Measurements from ENCODE around the gene NSFL1C. TPM values are rescaled to one million over a fixed set of nuclear protein-coding genes. Genes with fewer than 3 reads are reported as not detected.

Gene NSFL1C
- total RNA-seq, 6 experiments from 2014 or later = 40.8 to 53.5 (median 43.4) TPM

GRCh38 chr20:1392693-1393506, 73.7 kb downstream of the NSFL1C start, which contains the start of gene FKBP1A:
TSS of gene FKBP1A (minus strand) at chr20:1393054. CDS start at chr20:1392998, 56 bp downstream.
- H3K4me3 ChIP-seq = peak within 1 kb of the TSS; percentile 78 to 87 (median 79)
- DNase-seq (peak; percentile 93 to 94 (median 93)), ATAC-seq (peak; percentile 95 to 98 (median 97))
- no peaks in the 10 kb centered on the region for H3K9me3 ChIP-seq
- intact Hi-C loops (cut with DNase I) = loop anchor here in 1 of 2 donors (5.0 kb wide), 1 partner anchor 66 kb away; the partner anchor contains the start of gene SDCBP2
- H3K27me3 ChIP-seq = no peaks in the 10 kb centered on the region
- no peaks in the 10 kb centered on the region for H3K36me3 ChIP-seq
- TF ChIP-seq POLR2A (IDR thresholded peaks at IDR 0.05) (peak; percentile 97), CTCF (IDR thresholded peaks at IDR 0.05) (peak; percentile 16 to 41 (median 27))
- 3% methylated on average over 8 of the region's 79 CpGs for WGBS (ENCODE audit: insufficient coverage, low coverage, low lambda C conversion rate, missing lambda C conversion rate)
- peaks cover 0 to 42% (median 11%) of the 10 kb centered on the region in 4 donors for H3K4me1 ChIP-seq
- peak within 1 kb of the TSS; percentile 64 to 77 (median 69) for H3K27ac ChIP-seq

GRCh38 chr20:1392443-1392692, 74.3 kb downstream of the NSFL1C start:
- WGBS (ENCODE audit: insufficient coverage, low coverage, low lambda C conversion rate, missing lambda C conversion rate) = no CpG with 5 or more reads among the region's 13 CpGs
- ATAC-seq = peak; percentile 14 to 41 (median 24)
- intact Hi-C loops (cut with DNase I) = loop anchor here in 1 of 2 donors (5.0 kb wide), 1 partner anchor 65 kb away; the partner anchor contains the start of gene SDCBP2

More at GRCh38 chr20:1392443-1392692, 74.3 kb downstream of the NSFL1C start:
- no peak for DNase-seq
- Histone ChIP-seq H3K27ac (peak overlapping the region; percentile 64 to 77 (median 69)), H3K27me3 (no peaks in the 10 kb centered on the region), H3K9me3 (no peaks in the 10 kb centered on the region), H3K36me3 (no peaks in the 10 kb centered on the region), H3K4me3 (peak overlapping the region; percentile 78 to 87 (median 79)), H3K4me1 (peaks cover 0 to 42% (median 11%) of the 10 kb centered on the region in 4 donors)
- TF ChIP-seq CTCF (IDR thresholded peaks at IDR 0.05) (no peak), POLR2A (IDR thresholded peaks at IDR 0.05) (no peak)

Other genes with a start within 250 kb of the NSFL1C start
- not detected for gene RAD21L1, start 240.8 kb downstream of the NSFL1C start, total RNA-seq
- gene SNPH, start 200.6 kb downstream of the NSFL1C start, total RNA-seq = under 1 TPM; 0.11 to 0.61 (median 0.12) TPM
- 10 to 100 TPM in 3 of 6 experiments, 1 to 10 TPM in 3; 2.0 to 43.3 (median 16.6) TPM for gene SDCBP2, start 137.7 kb downstream of the NSFL1C start, total RNA-seq
- 10 to 100 TPM; 56.9 to 86.9 (median 63.4) TPM for gene FKBP1A, start 73.8 kb downstream of the NSFL1C start, total RNA-seq
- 1 to 10 TPM in 5 of 6 experiments, under 1 TPM in 1; 0.55 to 5.6 (median 2.4) TPM for gene SIRPB2, start 24.6 kb upstream of the NSFL1C start, total RNA-seq
- not detected for gene SIRPD, start 90.9 kb upstream of the NSFL1C start, total RNA-seq
- gene SIRPB1, start 153.2 kb upstream of the NSFL1C start, total RNA-seq = 1 to 10 TPM in 5 of 6 experiments, under 1 TPM in 1; 0.73 to 5.1 (median 3.9) TPM
- gene SIRPG, start 190.9 kb upstream of the NSFL1C start, total RNA-seq = under 1 TPM in 2 of 6 experiments, not detected in 4; 0.31 to 0.37 TPM